H54 (cell line): Measurements from ENCODE around the gene NCAPD3.

Experiments used
- DNase-seq: peaks from one replicate; pipeline ENCODE4 v3.0.0; 2011; ENCODE audit warnings: low spot score, mixed read lengths; ENCODE audit not compliant: insufficient read length
- FAIRE-seq: peaks from 3 replicates; lab custom pipeline; 2011; peaks lifted over from hg19 to GRCh38; lab: Jason Lieb, UNC
- POLR2A ChIP-seq: IDR thresholded peaks from 2 replicates; pipeline ENCODE4 v1.6.1; 2011; ENCODE audit warnings: low read depth, mild to moderate bottlenecking, low read length

Gene NCAPD3

GRCh38 chr11:134223836-134224709, at the start of gene NCAPD3, which contains the start of gene VPS26B:
NCAPD3 (minus strand) TSS chr11:134223967; CDS start chr11:134223926, 41 bp downstream.
VPS26B (plus strand) TSS chr11:134224671; CDS start chr11:134225123, 452 bp downstream.
- FAIRE-seq (peak; percentile 69), DNase-seq (peak; percentile 93)
- peak; percentile 67 for TF ChIP-seq POLR2A

GRCh38 chr11:134273317-134273712, 49.5 kb upstream of the NCAPD3 start:
- FAIRE-seq (no peak), DNase-seq (no peak)
- no peak for TF ChIP-seq POLR2A

- no peak for DNase-seq
- TF ChIP-seq POLR2A: no peak
- no peak for FAIRE-seq
Measured at GRCh38 chr11:134272381-134273316, 48.9 kb upstream of the NCAPD3 start.

- no peak for FAIRE-seq
- no peak for DNase-seq
- TF ChIP-seq POLR2A: no peak
Measured at GRCh38 chr11:134271978-134272377, 48.2 kb upstream of the NCAPD3 start.

GRCh38 chr11:134270250-134270714, 46.5 kb upstream of the NCAPD3 start:
- TF ChIP-seq POLR2A: no peak

GRCh38 chr11:134267966-134268365, 44.2 kb upstream of the NCAPD3 start:
- DNase-seq: no peak
- TF ChIP-seq POLR2A: no peak
- no peak for FAIRE-seq

More at GRCh38 chr11:134270250-134270714, 46.5 kb upstream of the NCAPD3 start:
- no peak for DNase-seq
- no peak for FAIRE-seq

GRCh38 chr11:134267461-134267860, 43.7 kb upstream of the NCAPD3 start:
- no peak for TF ChIP-seq POLR2A
- FAIRE-seq (no peak), DNase-seq (no peak)

GRCh38 chr11:134266841-134267251, 43.1 kb upstream of the NCAPD3 start:
- peak; percentile 30 for DNase-seq
- no peak for TF ChIP-seq POLR2A
- FAIRE-seq: peak; percentile 61

- no peak for TF ChIP-seq POLR2A
- FAIRE-seq: no peak
- DNase-seq: no peak
Measured at GRCh38 chr11:134266440-134266839, 42.7 kb upstream of the NCAPD3 start.

- DNase-seq (no peak), FAIRE-seq (no peak)
- no peak for TF ChIP-seq POLR2A
Measured at GRCh38 chr11:134264966-134265764, 41.4 kb upstream of the NCAPD3 start.

- DNase-seq (no peak), FAIRE-seq (no peak)
- no peak for TF ChIP-seq POLR2A
Measured at GRCh38 chr11:134261626-134262488, 38.1 kb upstream of the NCAPD3 start.

GRCh38 chr11:134260983-134261382, 37.2 kb upstream of the NCAPD3 start:
- TF ChIP-seq POLR2A: no peak
- FAIRE-seq: no peak
- DNase-seq: no peak
